NAMALWA (cell line): ENCODE measurements around the gene VAV2.

Experiments
- DNase-seq: peaks from one replicate; pipeline ENCODE4 v3.0.0-alpha.2; 2015; ENCODE audit warnings: low spot score

Gene VAV2

DNA sequence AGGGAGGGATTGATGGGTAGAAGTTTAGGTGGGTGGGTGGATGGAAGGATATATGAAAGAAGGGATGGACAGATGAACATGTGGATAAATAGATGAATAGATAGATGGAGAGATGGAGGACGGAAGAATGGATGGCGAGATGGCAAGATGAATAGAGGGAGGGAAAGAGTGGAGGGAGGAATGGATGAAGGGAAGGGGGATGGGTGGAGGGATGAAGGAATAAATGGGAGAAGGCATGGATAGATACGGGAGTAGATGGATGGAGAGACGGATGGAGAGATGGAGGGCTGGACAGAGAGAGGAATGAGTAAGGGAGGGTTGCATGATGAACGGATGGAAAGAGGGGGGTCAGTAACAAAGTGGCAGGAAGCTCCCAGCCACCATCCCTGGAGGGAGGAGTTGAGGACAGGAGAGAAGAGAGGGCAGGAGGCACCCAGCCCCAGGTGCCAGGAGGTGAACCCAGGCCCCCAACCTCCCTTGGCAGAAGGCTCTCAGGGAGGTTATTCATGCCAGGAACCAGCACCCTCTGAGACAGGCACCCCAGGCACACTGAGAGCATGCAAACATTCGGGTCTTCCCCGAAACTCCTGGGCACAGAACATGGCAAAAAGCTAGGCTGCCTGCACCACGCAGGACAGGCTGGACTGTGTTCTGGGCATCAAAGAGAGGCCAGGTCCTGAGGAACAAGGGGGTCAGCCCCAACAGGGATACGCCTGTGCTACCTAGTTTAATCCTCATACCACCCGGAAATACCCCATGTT is 263.1 kb downstream of the VAV2 start:
- DNase-seq = no peak

DNA sequence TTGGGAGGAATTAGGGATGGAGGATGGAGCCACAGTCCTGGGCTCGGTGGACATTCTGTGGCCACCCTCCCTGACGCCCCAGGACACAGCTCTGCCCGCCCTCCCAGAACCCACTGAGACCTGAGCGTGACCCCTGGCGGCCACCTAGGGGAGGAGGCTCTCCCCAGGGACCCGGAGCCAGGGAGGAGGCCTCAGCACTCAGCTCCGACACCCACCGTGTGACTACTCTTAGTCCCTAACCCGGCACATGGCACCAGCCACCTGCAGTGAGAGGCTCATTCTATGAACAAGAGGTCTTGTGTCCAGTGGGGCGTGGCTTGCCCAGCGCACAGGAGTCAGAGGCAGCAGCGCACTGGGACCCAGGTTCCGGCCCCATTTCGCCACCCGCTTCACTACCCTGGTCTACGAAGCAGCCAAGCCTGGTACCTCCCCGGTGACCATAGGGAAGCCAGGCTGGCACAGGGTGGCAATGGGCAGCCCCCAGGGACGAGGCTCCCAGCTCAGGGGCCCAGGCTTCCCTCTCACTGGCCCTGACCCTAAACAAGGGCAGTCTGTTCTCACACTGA is 264.2 kb downstream of the VAV2 start:
- no peak for DNase-seq

DNA sequence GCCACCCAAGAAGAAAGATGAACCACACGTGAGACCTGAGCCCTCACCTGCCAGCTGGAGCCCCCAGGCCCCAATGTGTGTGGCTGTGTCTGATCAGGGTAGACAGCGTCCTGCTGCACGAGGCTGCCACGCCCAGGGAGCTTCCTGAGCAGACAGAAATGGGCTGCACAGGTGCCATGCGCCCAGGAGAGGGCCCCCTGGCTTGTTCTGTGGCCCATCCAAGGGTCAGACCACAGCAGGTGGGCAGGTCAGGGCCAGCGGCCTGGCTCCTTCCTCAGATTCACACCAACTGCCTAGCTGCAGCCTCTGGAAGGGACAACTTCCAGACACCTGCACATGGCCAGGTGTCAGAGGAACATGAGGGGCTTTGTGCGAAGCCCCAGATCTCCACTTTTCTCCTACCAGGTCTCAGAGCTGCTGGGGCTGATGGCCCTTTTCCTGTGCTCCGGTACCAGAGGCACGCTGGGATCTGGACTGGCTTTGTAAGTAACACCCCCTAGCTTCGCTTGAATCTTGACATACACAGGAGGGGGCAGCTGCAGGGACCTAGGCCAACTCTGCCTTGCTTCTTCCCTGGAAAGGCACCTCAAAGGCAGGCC is 264.7 kb downstream of the VAV2 start:
- no peak for DNase-seq

DNA sequence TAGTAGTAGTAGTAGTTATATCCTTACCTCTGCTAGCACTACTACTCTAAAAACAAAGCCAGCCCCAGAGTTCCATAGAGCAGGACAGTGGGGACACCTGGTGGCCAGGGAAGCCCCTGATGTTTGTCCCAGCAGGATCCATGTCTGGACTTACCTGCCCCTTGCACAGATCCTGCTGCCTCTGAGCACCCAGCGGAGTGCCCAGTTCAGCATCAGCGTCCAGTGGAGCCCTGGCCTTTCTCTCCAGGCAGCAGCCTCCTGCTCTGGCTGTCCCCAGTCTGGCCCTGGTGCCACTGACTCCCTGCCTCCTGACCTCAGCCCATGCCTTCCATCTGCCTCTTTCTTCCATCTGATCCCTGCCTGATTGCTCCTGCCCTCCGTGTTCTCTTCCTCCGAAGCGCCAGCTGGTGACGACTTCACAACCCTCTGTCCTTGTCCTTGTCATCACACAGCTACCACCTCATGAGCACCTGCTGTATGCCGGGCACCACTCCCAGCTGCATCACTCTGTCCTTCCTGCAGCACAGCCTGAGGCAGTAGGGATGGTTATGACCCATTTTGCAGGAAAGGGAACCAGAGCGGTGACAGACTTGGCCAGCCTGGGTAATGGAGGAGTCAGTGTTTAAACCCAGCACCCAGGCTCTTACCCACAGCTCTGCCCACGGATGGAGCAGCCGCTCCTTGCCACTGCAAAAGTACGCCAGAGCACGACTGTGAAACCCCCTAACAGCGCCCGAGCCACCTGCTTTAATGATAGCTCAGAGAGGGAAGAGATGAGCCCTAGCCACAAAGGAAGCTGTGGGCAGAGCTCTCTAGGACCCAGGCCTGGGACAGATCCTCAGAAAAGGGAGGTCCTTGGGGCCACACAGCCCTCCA is 265.5 kb downstream of the VAV2 start:
- DNase-seq = peak; percentile 55

DNA sequence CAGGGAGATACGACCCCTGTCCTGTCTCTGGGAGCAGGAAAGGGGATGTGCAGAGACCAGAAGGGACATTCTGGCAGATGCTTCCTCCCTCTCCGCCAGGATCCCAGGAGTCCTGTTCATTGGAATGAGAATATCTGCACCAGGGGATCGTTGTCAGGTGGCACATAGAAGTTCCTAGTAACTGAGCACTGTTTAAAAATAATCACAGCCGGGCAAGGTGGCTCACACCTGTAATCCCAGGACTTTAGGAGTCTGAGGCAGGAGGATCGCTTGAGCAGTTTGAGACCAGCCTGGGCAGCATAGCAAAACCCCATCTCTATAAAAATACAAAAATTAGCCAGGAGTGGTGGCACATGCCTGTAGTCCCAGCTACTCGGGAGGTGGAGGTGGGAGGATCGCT is 266.2 kb downstream of the VAV2 start:
- DNase-seq = no peak

DNA sequence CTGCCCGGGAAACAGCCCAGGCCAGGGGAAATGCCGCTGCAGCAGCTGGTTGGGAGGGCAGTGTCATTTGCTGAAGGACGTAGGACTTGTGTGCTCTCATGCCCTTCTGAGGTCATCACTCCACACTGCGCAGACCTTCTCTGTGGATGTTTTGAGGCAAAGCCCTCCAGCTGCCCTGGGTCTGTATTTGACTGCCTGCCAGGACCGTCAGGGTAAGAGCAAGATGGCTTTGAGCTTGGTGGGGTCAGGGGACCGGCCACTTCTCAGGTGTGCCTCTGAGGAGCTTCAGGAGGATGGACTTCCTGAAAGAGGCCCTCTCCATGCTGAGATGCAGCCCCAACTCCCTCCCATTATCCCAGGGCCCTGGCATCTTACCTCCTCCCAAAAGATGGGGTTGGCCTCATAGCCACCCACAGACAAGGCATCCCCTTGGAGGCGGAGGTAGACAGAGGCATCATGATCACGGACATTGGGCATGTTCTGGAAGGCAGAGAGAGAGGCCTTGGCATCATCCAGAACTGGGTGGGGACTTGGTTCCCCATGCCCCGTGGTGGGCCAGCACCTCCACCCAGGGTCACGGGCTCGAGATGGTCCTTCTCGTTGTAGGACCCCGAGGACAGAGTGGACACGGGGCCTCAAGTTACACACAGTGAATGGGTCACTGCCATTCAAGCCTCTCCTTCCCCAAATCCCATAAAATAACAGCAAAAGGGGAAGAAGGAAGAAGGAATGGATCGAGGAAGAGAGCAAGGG is 273.4 kb downstream of the VAV2 start:
- no peak for DNase-seq

DNA sequence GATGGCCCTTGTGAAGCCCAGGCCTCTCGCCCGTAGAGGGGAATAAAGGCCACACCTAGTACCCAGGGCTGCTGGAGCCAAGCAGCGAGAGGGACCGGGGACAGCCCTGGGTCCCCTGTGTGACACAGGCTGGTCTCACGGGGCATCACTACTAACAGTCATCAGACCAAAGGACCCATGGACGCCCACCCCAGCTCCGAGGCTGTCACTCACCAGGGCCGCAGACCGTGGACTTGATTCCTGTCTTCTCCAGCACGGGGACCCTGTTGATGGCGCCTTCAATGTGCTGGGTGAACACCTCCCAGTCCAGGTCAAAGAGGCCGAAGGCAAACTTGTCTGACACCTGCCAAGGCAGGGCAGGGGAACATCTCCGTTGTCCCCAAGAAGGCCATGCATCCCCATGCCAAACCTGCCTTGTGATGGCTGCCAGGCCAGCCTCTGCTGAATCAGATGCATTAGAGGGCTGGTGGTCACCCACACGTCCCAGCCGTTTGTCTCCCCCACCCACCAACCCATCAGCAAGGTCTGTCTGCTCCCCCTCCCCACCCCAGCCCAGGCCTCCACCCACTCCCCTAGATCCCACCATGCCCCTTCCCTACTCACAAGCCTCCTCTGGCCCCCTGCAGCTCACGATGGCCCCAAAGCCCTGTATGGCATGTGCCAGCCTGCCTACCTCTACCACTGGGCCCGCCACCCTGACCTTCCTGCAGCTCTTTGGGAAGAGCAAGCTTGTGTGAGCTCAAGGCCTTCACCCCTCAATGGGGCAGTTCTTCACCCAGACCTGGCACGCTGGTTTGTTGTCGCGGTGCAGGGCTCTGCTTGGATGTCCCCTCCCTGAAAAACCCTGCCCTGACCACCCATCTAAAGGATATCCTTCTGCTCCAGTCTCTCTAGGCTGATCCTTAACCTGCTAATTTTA is 274.8 kb downstream of the VAV2 start:
- DNase-seq = no peak

DNA sequence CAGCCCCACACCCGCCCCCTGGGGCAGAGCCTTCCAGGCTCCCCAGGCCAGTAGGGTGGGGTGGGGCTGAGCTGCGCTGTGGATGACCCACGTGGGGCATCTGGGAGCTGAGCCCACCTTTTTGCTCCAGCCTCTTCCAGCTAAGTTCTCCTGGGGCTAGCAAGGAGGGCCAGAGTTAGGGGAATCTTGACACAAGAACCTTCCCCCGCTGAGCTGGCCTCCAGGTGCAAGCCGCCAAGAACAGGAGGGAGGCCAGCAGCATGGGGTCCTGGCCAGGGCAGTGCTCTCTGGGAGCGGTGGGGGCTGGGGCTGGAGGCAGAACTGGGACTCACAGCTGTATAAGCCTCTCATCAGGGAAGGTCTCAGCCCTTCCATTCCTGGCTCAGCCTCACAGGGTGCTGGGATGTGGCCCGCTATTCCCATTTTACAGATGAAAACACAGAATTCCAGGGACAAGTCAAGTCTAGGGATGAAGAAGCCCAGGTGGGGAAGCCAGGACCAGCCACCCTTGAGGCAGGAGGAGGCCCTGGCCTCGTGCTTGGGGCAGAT is 275.5 kb downstream of the VAV2 start:
- no peak for DNase-seq

DNA sequence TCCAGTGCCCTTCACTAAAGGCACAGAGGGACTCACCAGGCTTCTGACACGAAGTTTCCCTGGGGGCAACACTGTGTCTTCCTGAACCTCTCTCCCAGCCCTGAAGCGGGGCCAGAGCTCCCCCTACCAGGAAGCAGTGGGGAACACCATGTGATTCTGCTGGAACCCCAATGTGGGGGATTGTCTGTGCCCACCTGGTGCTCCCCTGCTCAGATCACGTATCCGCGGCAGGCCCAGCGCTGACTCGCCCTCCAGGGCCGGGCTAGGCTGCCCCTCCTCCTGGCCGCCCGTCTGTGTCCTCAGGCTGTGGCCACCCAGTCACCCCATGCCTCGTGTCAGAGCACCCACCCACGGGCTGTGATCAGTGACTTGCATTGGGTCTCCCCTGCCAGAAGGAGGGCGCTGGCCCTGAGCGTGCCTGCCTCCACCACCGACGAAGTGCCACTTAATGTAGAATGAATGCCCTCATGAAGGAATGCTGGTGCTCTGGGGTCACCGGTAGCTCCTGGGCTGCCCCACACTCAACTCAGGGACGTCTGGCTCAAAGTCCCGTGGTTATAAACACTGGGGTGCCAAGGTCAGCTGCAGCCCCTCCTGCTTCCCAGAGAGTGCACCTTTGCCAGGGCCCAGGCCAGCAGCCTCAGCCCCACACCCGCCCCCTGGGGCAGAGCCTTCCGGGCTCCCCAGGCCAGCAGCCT is 276.1 kb downstream of the VAV2 start:
- peak; percentile 46 for DNase-seq

DNA sequence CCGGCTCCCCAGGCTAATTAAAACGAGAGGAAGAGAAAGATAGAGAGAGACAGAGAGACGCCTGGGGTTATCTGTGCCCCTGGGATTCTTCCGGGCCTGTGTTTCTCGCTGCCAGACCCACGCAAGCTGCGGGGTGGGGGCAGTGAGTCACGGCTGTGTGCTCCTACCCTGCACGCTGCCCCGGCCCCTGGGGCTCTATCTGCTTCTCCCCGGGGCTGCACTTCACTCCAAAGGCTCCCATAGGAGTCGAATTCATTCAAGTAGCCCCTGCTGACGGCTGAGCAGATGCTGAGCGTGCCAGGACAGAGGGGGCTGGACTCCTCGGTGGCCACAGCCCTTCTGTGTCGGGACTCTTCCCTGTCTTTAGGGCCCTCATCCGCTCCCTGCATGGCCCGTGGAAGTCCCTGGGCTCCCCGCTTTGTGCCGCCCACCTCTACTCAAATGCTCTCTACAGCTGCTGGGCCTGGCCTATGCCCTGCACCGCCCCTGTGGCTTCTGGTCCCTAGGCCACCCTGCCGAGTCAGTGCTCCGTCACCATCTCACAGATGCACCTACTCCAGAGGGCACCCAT is 276.7 kb downstream of the VAV2 start:
- no peak for DNase-seq

DNA sequence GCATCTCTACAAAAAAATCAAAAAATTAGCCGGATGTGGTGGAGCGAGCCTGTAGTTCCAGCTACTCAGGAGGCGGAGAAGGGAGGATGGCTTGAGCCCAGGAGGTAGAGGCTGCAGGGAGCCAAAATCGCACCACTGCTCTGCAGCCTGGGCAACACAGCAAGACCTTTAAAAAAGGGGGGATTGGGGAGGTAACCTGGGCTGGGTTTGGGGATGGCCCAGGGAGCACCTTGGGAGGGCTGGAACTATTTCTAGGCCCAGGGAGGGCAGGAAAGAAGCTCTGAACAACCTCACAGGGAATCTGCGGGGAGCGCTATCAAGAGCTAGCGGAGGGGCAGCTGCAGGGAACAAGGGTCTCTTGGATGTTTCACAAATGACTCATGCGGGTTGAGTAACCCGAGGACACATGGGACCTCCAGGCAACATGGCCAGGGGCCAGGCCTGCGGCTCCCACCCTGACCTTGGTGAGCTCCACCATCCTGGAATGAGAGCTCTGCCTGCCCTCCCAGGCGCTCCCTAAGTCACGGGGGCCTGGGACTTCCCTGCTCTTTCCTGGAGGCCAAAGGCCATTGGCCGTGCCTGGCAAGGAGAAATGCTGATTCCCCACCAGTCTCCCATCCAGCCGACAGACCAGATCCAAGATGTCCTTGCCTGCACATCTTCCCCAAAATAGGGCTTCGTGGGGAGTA is 277.4 kb downstream of the VAV2 start:
- DNase-seq = no peak

DNA sequence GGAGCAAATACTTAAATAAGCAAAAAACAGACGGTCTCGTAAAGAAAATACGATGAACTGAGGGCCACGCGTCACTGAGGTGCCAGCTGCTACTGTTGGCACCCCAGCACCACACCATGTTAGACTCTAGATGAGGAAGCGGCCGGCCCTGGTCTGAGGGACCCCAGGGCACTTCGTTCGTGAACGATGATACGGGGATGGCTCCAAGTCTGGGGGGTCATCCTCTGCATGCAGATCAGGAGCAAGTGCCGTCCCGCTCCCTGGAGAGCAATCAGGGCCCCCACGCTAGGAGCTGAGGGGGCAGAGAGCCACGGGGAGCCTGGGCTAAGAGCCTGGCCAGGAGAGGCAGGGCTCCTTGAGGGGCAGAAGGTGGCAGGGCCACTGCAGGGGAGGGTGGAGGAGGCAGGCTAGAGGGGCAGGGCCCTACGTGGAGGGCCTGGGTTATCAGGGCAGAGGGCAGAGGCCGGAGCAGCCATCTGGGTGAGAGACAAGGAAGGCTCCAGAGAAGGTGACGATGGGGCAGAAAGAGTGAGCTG is 278.1 kb downstream of the VAV2 start:
- no peak for DNase-seq

DNA sequence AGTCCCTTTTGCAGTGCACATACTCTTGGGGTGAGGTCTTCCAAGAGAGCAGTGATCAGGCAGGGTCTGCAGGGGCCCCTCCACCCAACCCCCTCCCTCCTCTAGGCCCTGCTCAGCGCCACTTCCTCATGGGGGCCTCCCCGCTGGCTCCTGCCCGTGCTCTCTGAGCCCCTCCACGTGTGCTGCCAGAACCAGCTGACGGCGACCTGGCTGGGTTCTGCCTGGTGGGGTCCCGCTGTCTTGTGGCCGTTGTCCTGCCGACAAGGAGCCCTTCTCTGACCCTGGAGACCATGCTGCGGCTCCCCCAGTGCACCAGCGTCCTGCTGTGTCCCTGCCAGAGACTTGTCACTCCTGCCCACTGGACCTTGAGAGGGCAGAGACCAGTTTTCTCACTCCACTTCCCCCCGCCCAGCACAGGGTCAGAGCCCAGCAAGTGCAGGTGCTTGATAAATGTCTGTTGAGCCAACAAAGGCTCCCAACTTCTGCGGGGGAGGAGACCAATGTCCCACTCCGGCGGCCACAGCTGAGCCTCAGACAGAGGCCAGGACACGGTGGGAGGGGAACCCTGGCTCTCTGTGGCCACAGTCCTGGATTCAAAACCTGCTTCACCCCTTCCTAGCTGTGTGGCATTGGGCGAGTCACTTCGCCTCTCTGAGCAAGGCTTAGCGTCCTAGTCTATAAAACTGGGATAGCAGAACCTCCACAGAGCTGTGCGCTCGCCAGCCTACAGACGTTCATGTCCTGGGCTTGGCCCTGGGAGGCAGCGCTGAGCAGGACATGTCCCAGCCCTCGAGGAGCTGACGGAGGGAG is 278.8 kb downstream of the VAV2 start:
- DNase-seq = no peak

DNA sequence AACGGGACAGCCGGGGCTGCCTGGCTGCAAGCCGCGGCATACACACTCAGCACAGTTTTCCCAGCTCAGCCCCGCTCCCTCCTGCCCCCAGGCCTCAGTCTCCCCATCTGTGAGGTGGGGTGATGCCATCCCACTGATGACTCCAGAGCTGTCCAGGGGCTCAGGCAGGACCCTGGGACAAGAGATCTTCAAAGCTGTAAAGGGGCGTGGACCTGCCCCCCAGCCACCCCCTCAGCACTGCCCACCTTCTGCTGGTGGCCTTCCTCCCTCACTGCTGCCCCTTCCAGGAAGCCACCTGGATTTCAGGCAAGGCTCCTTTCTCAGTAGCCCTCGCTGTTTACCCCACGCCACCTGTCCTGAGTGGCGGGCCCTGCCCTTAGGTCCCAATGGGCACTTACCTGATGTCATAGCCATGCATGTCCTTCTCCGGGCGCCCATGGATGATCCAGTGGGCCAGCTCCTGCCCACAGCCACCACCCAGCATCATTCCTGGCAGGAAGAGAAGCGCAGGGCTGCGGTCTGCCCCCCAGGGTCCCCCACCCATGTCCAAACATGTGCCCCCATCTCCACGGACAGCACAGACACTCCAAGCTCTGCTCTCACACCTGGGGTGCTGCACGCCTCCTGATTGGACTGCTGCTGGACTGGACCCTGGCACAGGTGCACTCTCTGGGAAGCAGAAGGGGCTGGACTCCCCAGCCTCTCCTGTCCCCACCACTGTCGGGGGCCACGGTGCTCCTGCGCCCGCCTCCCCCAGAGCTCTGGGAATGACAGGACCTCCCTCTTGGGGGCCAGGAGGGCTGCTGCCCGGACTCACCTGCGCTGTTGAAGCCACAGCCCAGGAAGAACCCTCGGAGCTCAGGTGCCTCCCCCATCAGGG is 279.7 kb downstream of the VAV2 start:
- no peak for DNase-seq
